ENCODE data around the gene RGS3.

- no peak for TF ChIP-seq INSM2 (tag by site-specific recombination; IDR thresholded peaks at IDR 0.05)
- TF ChIP-seq MEIS1 (CRISPR knock-in tag; IDR thresholded peaks at IDR 0.05; ENCODE audit: borderline replicate concordance): no peak
- no peak for TF ChIP-seq CTCF (tag by site-specific recombination; IDR thresholded peaks at IDR 0.05)
- no peak for TF ChIP-seq ZNF837 (tag by site-specific recombination; IDR thresholded peaks at IDR 0.05)
- no peak for TF ChIP-seq ZNF548 (tag by site-specific recombination; IDR thresholded peaks at IDR 0.05)
- TF ChIP-seq ZNF248 (tag by site-specific recombination; IDR thresholded peaks at IDR 0.05): no peak
- TF ChIP-seq, protein P1, sequence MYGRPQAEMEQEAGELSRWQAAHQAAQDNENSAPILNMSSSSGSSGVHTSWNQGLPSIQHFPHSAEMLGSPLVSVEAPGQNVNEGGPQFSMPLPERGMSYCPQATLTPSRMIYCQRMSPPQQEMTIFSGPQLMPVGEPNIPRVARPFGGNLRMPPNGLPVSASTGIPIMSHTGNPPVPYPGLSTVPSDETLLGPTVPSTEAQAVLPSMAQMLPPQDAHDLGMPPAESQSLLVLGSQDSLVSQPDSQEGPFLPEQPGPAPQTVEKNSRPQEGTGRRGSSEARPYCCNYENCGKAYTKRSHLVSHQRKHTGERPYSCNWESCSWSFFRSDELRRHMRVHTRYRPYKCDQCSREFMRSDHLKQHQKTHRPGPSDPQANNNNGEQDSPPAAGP (tag by site-specific recombination; IDR thresholded peaks at IDR 0.05): no peak
These were observed 149.3 kb downstream of the RGS3 start for GRCh38 chr9:113612828-113613227.

Measured in HEK293 (cell line).